T-helper 2 cell treated with Interferon-gamma antibody and Interleukin-4, amounts not matched to agents 5 μg/mL and 100 μg/mL, for 36 hours (primary cell): ENCODE measurements around the gene PTPRD.

Source experiments
- DNase-seq: peaks from one replicate; pipeline ENCODE4 v3.0.0; 2021; ENCODE audit warnings: low spot score
- H3K27ac Mint-ChIP-seq: one replicate; pipeline ENCODE4 v1.8.0; 2021; ENCODE audit warnings: mild to moderate bottlenecking, mixed read lengths
- H3K27me3 Mint-ChIP-seq: one replicate; pipeline ENCODE4 v1.8.0; 2021; ENCODE audit warnings: low read depth, mixed read lengths
- H3K36me3 Mint-ChIP-seq: one replicate; pipeline ENCODE4 v1.8.0; 2021; ENCODE audit warnings: low read depth, mixed read lengths
- H3K4me1 Mint-ChIP-seq: one replicate; pipeline ENCODE4 v1.8.0; 2021; ENCODE audit warnings: low read depth, mixed read lengths
- H3K4me3 Mint-ChIP-seq: one replicate; pipeline ENCODE4 v1.8.0; 2022; ENCODE audit warnings: mild to moderate bottlenecking, moderate library complexity, mixed read lengths
- H3K9me3 Mint-ChIP-seq: one replicate; pipeline ENCODE4 v1.8.0; 2021; ENCODE audit warnings: mixed read lengths

Gene PTPRD

GRCh38 chr9:8560560-8561525 is 2052.0 kb downstream of the PTPRD start:
- H3K4me3 Mint-ChIP-seq = no peak overlapping the region

GRCh38 chr9:8558176-8558575 is 2054.6 kb downstream of the PTPRD start:
- no peaks in the 10 kb centered on the region for H3K9me3 Mint-ChIP-seq
- H3K36me3 Mint-ChIP-seq = no peaks in the 10 kb centered on the region
- no peak overlapping the region for H3K27ac Mint-ChIP-seq
- no peaks in the 10 kb centered on the region for H3K4me1 Mint-ChIP-seq
- H3K4me3 Mint-ChIP-seq = no peak overlapping the region
- no peak for DNase-seq
- no peaks in the 10 kb centered on the region for H3K27me3 Mint-ChIP-seq

More at GRCh38 chr9:8560560-8561525, 2052.0 kb downstream of the PTPRD start:
- Mint-ChIP-seq H3K27me3 (no peaks in the 10 kb centered on the region), H3K27ac (no peak overlapping the region), H3K9me3 (no peaks in the 10 kb centered on the region), H3K36me3 (no peaks in the 10 kb centered on the region), H3K4me1 (no peaks in the 10 kb centered on the region)
- DNase-seq = no peak

- Mint-ChIP-seq H3K4me1 (no peaks in the 10 kb centered on the region), H3K9me3 (no peaks in the 10 kb centered on the region), H3K27ac (no peak overlapping the region), H3K4me3 (no peak overlapping the region), H3K27me3 (no peaks in the 10 kb centered on the region), H3K36me3 (no peaks in the 10 kb centered on the region)
- DNase-seq = no peak
Observed at GRCh38 chr9:8555762-8556500, 2056.9 kb downstream of the PTPRD start.

GRCh38 chr9:8553444-8553843 is 2059.4 kb downstream of the PTPRD start:
- Mint-ChIP-seq H3K9me3 (no peaks in the 10 kb centered on the region), H3K4me3 (no peak overlapping the region), H3K27ac (no peak overlapping the region), H3K4me1 (no peaks in the 10 kb centered on the region), H3K36me3 (no peaks in the 10 kb centered on the region), H3K27me3 (no peaks in the 10 kb centered on the region)
- no peak for DNase-seq

GRCh38 chr9:8552732-8553131 is 2060.1 kb downstream of the PTPRD start:
- H3K27ac Mint-ChIP-seq = no peak overlapping the region
- no peaks in the 10 kb centered on the region for H3K9me3 Mint-ChIP-seq
- H3K27me3 Mint-ChIP-seq = no peaks in the 10 kb centered on the region
- H3K36me3 Mint-ChIP-seq = no peaks in the 10 kb centered on the region
- H3K4me1 Mint-ChIP-seq = no peaks in the 10 kb centered on the region
- no peak for DNase-seq
- no peak overlapping the region for H3K4me3 Mint-ChIP-seq

GRCh38 chr9:8549214-8549613 is 2063.6 kb downstream of the PTPRD start:
- no peaks in the 10 kb centered on the region for H3K36me3 Mint-ChIP-seq
- H3K9me3 Mint-ChIP-seq = no peaks in the 10 kb centered on the region
- no peak for DNase-seq
- no peaks in the 10 kb centered on the region for H3K4me1 Mint-ChIP-seq
- no peak overlapping the region for H3K4me3 Mint-ChIP-seq
- no peaks in the 10 kb centered on the region for H3K27me3 Mint-ChIP-seq
- H3K27ac Mint-ChIP-seq = no peak overlapping the region

- no peak for DNase-seq
- H3K27ac Mint-ChIP-seq = no peak overlapping the region
- H3K27me3 Mint-ChIP-seq = peaks cover 2% of the 10 kb centered on the region
- H3K9me3 Mint-ChIP-seq = no peaks in the 10 kb centered on the region
- H3K36me3 Mint-ChIP-seq = no peaks in the 10 kb centered on the region
- no peaks in the 10 kb centered on the region for H3K4me1 Mint-ChIP-seq
- H3K4me3 Mint-ChIP-seq = no peak overlapping the region
Observed at GRCh38 chr9:8543219-8543618, 2069.6 kb downstream of the PTPRD start.

GRCh38 chr9:8542537-8542936 is 2070.3 kb downstream of the PTPRD start:
- H3K27ac Mint-ChIP-seq = no peak overlapping the region
- no peaks in the 10 kb centered on the region for H3K9me3 Mint-ChIP-seq
- H3K27me3 Mint-ChIP-seq = peaks cover 2% of the 10 kb centered on the region
- no peak overlapping the region for H3K4me3 Mint-ChIP-seq
- DNase-seq = no peak
- H3K4me1 Mint-ChIP-seq = no peaks in the 10 kb centered on the region
- H3K36me3 Mint-ChIP-seq = no peaks in the 10 kb centered on the region

GRCh38 chr9:8539681-8540197 is 2073.1 kb downstream of the PTPRD start:
- no peaks in the 10 kb centered on the region for H3K4me1 Mint-ChIP-seq
- DNase-seq = no peak
- no peaks in the 10 kb centered on the region for H3K36me3 Mint-ChIP-seq
- peaks cover 2% of the 10 kb centered on the region for H3K27me3 Mint-ChIP-seq
- H3K4me3 Mint-ChIP-seq = no peak overlapping the region
- no peaks in the 10 kb centered on the region for H3K9me3 Mint-ChIP-seq
- no peak overlapping the region for H3K27ac Mint-ChIP-seq

GRCh38 chr9:8536845-8537244 is 2076.0 kb downstream of the PTPRD start:
- Mint-ChIP-seq H3K9me3 (no peaks in the 10 kb centered on the region), H3K4me3 (no peak overlapping the region), H3K36me3 (no peaks in the 10 kb centered on the region), H3K27me3 (peaks cover 2% of the 10 kb centered on the region), H3K4me1 (no peaks in the 10 kb centered on the region), H3K27ac (no peak overlapping the region)
- DNase-seq = no peak

- H3K4me1 Mint-ChIP-seq = no peaks in the 10 kb centered on the region
- no peak overlapping the region for H3K27ac Mint-ChIP-seq
- H3K27me3 Mint-ChIP-seq = no peaks in the 10 kb centered on the region
- no peak overlapping the region for H3K4me3 Mint-ChIP-seq
- no peak for DNase-seq
- no peaks in the 10 kb centered on the region for H3K36me3 Mint-ChIP-seq
- H3K9me3 Mint-ChIP-seq = no peaks in the 10 kb centered on the region
Observed at GRCh38 chr9:8534828-8535227, 2078.0 kb downstream of the PTPRD start.

GRCh38 chr9:8533681-8534080 is 2079.1 kb downstream of the PTPRD start:
- no peaks in the 10 kb centered on the region for H3K36me3 Mint-ChIP-seq
- no peak for DNase-seq
- no peak overlapping the region for H3K27ac Mint-ChIP-seq
- no peaks in the 10 kb centered on the region for H3K4me1 Mint-ChIP-seq
- H3K4me3 Mint-ChIP-seq = no peak overlapping the region
- H3K9me3 Mint-ChIP-seq = no peaks in the 10 kb centered on the region
- H3K27me3 Mint-ChIP-seq = no peaks in the 10 kb centered on the region

GRCh38 chr9:8531826-8532415 is 2080.9 kb downstream of the PTPRD start:
- H3K36me3 Mint-ChIP-seq = no peaks in the 10 kb centered on the region
- no peaks in the 10 kb centered on the region for H3K4me1 Mint-ChIP-seq
- H3K9me3 Mint-ChIP-seq = no peaks in the 10 kb centered on the region
- DNase-seq = no peak
- H3K4me3 Mint-ChIP-seq = no peak overlapping the region
- H3K27me3 Mint-ChIP-seq = no peaks in the 10 kb centered on the region
- H3K27ac Mint-ChIP-seq = no peak overlapping the region

GRCh38 chr9:8521112-8521511 is 2091.7 kb downstream of the PTPRD start:
- Mint-ChIP-seq H3K36me3 (no peaks in the 10 kb centered on the region), H3K4me3 (no peak overlapping the region), H3K4me1 (no peaks in the 10 kb centered on the region), H3K27me3 (no peaks in the 10 kb centered on the region), H3K27ac (no peak overlapping the region), H3K9me3 (no peaks in the 10 kb centered on the region)
- DNase-seq = no peak
